ENCODE results near the gene NECTIN1.

The NECTIN1 gene, protein sequence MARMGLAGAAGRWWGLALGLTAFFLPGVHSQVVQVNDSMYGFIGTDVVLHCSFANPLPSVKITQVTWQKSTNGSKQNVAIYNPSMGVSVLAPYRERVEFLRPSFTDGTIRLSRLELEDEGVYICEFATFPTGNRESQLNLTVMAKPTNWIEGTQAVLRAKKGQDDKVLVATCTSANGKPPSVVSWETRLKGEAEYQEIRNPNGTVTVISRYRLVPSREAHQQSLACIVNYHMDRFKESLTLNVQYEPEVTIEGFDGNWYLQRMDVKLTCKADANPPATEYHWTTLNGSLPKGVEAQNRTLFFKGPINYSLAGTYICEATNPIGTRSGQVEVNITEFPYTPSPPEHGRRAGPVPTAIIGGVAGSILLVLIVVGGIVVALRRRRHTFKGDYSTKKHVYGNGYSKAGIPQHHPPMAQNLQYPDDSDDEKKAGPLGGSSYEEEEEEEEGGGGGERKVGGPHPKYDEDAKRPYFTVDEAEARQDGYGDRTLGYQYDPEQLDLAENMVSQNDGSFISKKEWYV

DNA sequence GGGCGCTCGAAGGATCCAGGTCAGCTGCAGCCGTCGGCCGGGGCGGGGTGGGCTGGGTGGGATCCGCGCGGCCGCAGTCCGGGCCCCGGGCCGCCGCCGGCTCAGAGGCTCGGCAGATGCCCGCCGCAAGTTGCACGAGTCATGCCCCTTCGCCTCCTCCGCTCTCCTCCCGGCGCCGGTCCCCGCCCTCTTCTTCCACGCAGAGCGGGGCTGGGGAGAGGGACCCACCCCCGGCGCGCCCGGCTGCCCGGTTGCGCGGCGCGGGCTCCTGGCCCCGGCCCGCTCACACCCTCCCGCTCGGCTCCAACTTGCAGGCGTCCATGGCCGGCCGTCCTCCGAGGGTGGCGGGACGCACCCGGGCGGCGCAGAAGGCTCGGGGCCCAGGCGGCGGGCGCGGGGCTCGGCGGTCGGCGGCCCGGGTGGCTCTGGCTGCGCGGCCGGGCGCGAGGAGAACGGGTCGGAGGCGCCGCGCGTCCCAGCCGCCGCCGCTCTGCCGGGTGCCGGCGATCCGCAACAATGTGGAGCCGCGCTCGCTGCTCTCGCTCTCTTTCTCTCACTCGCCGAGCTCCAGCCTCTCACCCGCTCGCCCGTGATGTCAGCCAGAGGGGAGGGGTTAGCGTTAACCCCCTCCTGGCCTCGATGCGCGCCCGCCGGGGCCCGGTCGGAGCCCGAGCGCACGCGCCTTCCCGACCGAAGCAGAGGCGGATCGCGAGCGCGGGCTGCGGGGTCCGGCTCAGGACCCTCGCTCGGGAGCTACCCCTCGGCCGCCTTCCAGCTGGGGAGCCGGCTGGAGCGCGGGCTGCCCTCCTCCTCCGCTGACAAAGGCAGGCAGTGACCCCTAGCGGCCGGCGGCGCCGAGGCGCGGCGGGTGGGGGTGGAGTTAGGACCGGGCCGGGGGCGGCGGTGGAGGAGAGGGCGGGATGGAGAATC is at the start of gene NECTIN1:
TSS of gene NECTIN1 (minus strand) at position 550 of the 930 bp plus-strand sequence. CDS start 647 bp downstream, outside the sequence.
- FAIRE-seq: no peak

DNA sequence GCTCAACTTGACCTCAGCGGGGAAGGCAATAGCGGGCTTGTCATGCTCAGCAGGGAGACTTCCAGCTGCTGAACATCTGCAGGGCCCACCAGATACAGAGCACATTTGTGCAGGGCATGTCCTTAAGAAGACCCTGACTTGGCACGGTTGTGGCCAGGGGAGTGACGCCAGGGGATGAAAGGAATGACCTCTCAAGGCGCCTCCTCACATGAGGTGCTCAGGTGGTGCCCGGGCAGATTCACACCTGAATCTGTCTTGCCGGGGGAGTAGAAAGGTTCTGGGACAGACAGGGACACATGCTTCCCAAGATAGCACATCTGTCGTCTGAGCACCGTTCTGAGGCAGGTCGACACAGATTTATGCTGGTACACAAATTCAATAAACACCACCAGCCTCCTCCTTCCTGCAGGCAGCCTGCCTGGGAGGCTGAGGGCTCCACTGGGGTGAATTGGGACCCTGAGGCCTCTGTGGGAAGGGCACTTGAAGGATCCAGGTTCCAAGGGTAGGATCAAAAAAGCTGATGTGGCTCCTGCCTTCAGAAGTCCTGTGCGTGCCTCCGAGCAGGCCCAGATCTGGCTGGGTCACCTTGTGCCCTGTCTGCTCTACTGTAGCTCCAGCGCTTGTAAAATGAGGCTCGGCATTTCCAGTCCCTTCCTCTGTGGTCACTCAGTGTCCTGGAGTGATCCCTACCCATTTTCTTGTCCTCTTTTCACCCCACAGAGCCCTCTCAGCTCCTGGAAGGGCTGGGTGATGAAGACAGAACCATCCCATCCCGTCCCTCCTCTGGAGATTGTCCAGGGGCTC is 49.6 kb upstream of the NECTIN1 start:
- FAIRE-seq: no peak

DNA sequence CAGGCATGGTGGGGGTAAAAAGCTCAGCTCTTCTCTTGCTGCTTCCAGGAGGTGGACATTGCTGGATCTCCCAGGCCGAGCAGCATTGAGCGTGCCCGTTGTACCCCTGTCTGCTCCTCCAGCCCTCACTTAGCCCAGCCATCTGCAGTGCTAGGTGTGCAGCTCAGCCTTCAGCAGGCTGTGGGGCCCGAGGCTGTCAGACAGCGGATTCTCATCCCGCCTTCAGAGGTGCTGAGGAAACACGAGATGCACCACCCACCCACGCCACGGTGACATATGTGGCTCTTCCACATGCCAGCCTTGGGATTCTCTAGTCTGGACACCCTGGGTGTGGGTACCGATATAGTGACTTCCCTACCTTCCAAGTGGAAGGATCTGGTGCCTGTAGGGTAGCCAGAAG is 48.9 kb upstream of the NECTIN1 start:
- FAIRE-seq: no peak

DNA sequence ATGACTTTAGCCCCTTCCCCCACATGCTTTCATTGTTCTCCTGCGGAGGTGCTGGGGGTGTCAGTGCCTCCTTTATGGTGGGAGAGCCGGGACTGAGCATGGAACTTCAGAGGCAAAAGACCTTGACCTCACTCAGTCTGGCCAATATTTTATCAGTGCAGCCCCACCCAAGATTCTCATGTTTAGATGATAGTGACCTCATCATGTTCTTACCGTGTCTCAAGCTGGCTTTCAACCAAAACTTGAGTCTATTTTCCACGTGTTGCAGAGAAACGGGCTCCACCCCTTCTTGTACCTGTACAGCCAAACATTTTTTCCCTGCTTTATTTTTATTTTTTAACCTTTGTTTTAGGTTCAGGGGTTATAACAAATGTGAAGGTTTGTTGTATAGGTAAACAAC is 47.7 kb upstream of the NECTIN1 start:
- FAIRE-seq: no peak

DNA sequence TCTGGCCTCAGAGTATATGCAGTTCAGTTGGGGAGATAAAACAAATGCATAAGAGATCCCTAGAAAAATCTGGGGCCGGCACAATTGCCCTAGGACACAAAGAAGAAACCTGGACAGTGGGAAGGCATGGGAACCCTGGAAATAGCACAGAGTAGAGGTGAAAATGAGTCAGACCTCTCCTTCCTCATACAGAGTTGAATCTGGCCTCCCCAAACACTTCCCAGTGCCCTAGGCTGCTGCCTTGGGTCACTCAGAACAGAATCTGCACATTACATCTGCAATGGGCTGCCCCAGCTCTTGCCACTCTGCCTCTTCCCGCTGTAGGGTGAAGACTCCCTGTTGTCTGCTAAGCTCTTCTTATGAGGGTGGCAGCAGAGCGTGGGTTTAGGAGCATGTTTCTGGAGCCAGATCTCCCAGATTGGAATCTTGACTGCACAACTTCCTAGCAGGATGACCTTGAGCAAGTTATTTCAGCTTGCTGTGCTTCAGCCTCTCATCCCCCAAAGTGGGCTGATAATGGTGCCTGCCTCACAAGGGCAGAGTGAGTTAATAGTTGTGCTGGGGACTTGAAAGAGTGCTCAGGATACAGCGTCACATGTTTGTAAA is 47.1 kb upstream of the NECTIN1 start:
- no peak for FAIRE-seq

DNA sequence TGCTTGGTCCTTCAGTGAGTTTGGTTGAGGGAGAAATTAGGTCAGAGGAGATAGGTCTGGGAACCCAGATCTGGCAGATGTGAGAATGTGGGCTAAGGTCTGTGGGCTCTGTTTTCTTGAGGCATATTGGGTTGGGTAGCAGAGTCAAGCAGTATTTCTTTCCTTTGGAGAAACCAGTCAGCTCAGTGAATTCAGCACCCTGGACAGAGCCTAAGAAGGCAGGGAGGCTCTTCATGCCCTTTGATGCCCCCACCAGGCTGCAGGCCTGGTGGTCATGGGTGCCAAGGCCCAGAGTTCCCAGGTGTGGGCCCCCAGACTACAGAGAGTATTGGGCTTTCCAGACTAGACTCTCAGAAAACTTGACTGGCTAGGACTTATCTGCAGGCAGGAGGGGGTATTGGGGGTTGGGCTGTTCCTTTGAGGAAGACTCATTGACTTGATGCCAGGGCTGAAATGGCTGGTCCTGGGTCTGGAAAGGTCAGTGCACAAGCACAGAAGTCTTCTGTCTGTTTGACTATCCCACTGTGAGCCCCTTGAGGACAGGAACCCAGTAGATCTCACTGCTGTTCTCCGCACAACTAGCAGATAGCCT is 45.3 kb upstream of the NECTIN1 start:
- FAIRE-seq: no peak

DNA sequence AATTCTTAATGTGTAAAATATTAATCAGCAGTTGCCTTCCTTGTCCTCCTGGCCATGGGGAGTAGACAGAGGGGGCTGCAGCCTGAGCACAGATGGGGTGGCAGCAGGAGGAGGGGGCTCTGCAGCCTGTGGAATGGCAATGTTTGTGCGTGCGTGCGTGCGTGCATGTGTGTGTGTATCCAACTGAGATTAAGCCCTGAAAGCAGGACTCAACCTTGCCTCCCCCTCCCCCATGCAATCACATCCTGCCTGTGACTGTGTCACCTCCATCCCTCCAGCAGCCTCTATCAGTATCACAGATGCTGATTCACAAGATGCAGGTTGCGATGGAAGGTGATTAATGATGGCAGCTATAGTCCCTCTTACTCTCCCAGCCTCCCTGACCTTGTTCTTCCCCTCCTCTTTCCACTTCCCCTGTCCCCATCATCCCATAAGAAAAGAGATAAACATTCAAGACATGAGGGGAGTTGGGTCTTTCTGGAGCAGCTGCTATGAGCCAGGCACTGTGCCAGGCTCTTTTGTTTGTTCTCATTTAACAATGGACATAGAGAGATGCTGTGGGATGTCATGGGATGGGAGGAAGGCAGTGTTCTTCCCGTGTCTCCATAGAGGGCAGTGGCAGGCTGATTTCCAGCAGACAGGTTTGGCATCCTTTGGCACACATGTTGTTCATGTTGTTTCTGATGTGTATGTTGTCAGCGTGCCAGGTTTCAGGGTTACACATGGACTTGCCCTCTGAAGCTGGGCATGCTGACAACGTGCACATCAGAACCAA is 43.8 kb upstream of the NECTIN1 start:
- no peak for FAIRE-seq

DNA sequence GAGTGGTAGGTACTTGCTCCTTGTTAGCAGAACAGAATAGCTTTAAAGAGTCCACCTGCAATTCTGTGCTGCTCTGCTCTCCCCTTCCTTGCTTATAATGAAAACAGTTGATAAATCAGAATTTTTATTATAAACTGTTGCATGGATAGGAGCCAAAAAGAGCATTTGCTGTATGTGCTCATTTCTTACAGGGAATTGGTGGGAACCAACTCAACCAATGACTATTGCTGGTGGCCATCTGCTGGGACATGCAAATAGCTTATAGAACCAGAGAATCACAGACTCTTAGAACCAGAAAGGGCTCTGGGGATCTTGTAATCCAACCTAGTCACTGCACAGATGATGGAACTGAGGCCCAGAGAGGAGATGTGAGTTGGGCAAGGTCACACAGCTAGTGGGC is 43.1 kb upstream of the NECTIN1 start:
- FAIRE-seq: no peak

DNA sequence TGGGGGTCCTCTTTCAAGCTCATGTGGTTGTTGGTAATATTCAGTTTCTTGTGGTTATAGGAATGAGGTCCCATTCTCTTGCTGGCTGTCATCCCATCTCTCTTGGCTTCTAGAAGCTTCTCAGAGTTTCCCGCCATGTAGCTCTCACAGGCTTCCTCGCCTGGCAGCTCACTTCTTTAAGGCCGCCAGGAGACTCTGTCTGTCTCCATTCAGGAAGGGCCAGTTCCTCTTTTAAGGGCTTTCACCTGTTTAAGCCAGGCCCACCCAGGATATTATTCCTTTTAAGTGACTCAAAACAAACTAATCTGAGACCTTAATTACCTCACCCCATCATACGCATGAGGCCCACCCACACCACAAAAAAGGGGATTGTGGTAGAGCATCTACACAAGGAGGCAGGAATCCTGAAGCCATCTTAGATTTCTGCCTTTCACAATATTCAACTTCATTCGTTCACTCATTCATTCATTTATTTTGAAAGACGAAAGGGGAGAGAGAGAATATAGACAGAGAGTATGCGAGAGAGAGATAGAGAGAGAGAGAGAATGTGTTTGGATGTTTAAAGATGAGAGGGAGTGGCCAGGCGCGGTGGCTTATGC is 42.3 kb upstream of the NECTIN1 start:
- no peak for FAIRE-seq

DNA sequence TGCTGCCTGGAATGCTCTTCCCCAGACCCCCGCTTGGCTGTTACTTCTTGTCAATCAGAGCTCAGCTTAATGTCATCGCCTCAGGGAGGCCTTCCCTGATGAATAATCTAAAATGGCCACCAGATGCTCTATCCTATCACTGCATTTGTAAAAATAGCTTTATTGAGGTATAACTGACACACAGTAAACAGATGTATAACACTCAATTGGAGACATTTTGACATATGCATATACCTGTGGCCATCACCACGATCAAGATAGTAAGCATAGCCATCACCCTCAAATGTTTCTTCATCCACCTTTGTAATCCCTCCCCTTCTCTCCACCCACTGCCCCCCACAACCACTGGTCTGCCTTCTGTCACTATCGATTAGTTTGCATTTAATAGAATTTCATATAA is 36.6 kb upstream of the NECTIN1 start:
- no peak for FAIRE-seq

DNA sequence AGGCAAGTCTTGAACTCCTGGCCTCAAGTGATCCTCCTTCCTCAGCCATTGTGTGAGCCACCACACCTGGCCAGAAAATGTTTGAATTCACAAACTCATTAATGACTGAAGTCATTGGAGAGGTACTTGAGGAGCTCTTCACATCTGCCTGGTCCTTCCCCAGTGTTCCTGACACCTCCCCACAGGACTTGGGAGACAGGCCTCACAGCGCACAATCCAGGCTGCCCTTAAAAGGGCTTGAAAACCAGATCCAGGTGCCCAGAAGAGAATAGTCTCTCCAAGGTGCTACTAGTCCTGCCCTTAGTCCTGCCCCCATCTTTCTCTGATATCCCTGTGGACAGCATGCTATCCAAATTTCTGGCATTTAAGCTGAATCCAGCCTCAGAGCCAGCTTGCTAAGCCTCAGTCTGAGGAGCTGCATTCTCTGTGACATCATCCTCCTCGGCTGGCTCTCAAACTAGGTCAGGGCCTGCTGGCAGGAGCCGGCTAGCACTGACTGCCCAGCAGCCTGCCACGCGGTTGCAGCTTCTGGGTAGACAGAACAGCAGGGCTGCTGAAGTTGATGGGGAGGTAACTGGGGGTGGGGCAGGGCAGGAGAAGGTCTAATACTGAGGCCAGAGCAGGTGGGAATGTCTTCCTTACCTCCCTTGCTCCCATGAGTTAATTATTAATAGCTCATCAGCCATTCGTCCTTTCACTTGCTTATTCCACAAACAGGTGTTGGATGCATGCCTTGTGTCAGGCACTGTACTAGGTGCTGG is 35.3 kb upstream of the NECTIN1 start:
- FAIRE-seq: no peak

DNA sequence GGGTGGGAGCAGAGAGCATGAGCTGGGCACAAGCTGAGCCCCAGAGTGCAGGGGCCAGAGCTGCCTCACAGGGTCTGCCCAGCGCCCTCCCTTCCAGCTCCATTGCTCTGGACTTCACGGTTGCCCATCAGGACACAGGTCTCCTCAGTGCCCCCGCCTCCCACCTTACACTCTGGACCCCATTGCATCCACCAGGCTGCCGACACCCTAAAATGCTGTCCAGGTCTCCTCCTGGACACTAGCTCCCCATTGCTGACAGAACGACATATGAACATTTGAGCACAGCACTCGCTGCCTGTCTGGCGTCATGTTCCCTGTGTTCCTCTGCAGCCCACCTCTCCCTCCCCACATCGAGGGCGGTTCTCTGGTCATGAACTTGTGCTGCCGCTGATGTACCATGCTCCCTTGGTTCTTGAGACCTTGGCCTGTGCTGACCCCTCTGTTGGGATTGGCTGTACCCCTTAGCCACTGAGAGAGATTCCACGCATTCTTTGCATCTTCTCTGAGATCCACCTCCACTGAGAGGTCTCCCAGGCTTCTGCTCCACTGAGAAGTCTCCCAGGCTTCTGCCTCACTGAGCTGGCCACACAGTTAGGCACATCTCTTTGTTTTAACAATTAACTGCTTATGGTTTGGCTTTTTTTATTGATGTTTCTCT is 34.2 kb upstream of the NECTIN1 start:
- FAIRE-seq: no peak

DNA sequence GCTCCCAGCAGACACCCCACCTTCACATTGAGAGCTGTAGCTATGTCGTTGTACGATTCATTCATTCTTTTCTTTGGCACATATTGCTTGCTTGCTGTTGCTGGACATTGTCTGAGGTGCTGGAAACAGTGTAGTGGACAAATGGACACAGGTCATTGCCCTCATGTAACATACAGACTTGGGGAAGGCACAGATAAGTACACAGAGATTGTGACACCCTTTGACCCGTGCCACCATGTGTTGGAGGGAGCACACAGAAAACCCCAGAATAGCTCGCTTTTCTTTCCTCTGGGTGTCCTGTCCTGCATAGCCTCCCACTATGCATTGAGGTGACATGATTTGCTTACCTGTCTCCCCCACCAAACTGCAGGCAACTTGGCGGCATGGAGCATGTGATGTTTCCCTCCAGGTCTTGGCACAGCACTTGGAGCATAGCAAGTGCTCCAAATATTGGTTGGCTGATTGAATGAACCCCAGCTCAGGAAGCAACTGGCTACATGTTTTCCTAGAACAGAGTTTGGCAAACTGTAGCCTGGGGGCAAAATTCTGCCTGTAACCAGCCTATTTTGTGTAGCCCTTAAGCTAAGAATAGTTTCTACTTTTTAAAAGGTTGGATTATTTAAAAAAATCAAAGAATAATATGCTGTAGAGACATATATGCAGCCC is 30.9 kb upstream of the NECTIN1 start:
- no peak for FAIRE-seq

DNA sequence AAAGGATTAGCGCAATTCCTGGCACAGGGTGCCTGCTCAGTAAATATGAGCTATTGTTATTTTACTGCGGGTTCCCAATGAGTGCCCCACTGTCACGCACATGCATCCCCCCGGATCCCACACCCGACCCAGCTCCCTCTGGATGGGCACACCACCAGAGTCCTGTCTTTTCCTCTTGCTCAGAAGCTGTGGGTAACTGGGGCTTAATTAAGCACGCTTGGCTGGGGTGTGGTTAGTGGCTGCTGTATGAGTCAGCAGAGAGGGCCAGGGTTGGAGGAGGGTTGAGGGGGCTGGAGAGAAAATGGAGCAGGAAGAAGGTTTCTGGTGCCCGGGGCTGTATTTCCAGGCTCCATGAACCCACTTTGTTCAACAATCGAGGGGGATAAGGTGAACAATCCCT is 30.3 kb upstream of the NECTIN1 start:
- no peak for FAIRE-seq

DNA sequence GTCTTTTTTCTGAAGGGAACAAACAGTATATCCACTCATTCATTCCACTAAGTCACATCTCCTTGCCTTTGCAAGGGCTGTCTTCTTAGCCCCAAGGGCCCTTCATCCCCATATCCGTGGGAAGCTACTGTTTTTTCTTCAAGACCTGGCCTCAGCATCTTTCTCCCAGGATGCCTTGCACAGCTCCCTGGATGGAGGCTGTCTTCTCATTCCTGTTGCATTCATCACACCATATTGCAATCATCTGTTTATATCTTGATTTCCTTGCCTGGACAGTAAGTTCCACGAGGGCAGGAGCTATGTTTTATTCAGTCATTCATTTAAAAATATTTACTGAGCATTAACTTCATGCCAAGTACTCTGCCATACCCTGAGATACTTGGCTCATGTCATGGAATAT is 29.3 kb upstream of the NECTIN1 start:
- FAIRE-seq: no peak

DNA sequence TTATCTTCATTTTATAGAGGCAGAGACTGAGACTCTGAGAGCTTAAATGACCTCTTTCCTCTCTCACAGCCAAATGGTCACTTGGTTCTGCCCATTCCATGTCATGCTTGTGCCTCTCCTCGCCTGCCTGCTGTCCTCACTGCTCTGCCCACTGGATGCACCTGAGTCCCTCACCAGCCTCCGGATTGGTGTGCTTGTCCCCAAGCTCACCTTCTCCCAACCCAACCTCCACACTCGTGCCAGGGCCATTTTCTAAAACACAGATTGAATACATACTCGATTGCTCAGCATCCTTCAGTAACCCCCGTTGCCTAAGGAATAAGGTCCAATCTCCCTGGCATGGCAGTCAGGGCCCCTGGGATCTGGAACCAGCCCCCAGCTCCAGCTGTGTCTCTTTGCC is 28.4 kb upstream of the NECTIN1 start:
- FAIRE-seq: no peak

DNA sequence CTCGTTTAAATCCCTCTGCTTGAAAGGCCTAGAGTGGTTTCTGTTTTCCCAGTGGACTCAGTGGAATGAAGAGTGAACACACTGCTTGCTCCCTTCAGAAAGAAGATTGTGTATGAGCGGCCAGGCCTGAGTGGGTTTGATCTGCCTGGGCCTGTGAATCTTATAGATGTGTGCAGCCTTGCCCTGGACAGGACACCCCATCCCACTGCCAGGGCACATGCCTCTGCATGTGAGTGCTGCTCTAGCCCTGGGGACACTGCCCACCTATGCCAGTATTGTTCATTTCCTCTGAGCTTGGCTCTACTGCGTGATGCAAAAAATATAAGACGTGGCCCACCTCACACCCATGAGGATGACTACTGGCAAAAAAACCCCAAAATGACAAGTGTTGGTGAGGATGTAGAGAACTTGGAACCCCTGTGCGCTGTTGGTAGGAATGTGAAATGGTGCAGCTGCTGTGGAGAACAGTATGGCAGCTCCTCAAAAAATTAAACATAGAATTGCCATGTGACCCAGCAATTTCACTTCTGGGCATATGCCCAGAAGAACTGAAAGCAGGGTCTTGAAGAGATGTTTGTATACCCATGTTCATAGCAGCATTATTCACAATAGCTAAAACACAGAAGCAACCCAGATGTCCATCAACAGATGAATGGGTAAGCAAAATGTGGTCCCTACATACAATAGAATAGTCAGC is 27.3 kb upstream of the NECTIN1 start:
- FAIRE-seq: no peak

Data from endometrium (tissue), 2 donors.